Epithelial cell of proximal tubule (primary cell): ENCODE measurements around the gene MGAT5. TPM values are rescaled to one million over a fixed set of nuclear protein-coding genes. Genes with fewer than 3 reads are reported as not detected.

Source experiments
- DNase-seq: peaks from one replicate; pipeline ENCODE4 v3.0.0-alpha.2; 2011; ENCODE audit warnings: low read depth
- H3K4me3 ChIP-seq: 2 replicates; pipeline ENCODE4 v1.5.1; 2011; ENCODE audit warnings: low read depth, mild to moderate bottlenecking, low read length
- total RNA-seq: library from RNA; depleted of rRNA; stranded (reverse); fragments of >200 nt; gene quantifications from 2 replicates; pipeline ENCODE4 v1.2.3, GENCODE V29; 2015
- TF ChIP-seq, protein P1 (sequence below): conservative IDR thresholded peaks from 2 replicates; pipeline ENCODE4 v1.5.1; 2012; ENCODE audit warnings: low read depth, mild to moderate bottlenecking, low read length

The MGAT5 gene
- total RNA-seq, 1 donor from 2014 or later: 34.0 TPM

DNA sequence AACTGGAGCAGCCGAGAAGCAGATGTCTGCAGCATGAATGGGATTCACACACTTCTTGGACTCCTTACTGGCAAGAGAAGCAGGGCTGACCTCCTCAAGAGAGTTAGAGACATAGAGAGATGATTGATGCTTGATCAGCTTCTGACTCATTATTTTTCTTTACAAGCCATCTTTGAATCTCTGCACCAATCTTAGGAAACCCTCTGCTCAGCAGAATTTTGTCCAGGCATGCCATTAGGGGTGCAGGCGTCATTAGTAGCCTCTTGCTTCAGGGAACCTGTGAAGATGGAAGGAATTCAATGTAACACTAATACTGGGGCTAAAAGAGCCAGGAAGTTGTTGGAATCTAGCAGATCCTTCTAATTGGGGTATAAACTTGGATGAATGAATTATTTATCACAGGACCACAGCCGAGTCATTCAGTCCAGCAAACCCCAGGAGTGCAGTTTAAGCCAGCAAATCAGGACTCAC, 151.8 kb downstream of the MGAT5 start:
- TF ChIP-seq, protein P1, sequence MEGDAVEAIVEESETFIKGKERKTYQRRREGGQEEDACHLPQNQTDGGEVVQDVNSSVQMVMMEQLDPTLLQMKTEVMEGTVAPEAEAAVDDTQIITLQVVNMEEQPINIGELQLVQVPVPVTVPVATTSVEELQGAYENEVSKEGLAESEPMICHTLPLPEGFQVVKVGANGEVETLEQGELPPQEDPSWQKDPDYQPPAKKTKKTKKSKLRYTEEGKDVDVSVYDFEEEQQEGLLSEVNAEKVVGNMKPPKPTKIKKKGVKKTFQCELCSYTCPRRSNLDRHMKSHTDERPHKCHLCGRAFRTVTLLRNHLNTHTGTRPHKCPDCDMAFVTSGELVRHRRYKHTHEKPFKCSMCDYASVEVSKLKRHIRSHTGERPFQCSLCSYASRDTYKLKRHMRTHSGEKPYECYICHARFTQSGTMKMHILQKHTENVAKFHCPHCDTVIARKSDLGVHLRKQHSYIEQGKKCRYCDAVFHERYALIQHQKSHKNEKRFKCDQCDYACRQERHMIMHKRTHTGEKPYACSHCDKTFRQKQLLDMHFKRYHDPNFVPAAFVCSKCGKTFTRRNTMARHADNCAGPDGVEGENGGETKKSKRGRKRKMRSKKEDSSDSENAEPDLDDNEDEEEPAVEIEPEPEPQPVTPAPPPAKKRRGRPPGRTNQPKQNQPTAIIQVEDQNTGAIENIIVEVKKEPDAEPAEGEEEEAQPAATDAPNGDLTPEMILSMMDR: no peak
- DNase-seq: no peak
- no peak overlapping the region for H3K4me3 ChIP-seq

DNA sequence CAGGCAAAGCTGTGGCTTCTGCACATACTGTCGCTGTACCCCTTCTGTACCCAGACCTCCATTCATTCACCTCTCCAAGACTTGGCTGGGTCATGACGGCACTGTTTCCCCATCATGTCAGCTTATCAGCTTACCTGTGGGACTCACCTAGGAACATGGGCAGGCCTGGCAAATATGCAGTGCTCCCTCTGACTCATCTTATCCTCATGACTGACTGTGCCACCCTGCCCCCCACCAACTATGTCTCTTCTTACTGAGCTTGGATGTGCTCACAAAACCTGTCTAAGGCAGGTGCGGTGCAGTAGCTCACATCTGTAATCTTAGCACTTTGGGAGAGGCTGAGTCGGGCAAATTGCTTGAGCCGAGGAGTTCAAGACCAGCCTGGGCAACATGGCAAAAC, 152.4 kb downstream of the MGAT5 start:
- no peak for DNase-seq
- H3K4me3 ChIP-seq: no peak overlapping the region
- TF ChIP-seq, protein P1: no peak

DNA sequence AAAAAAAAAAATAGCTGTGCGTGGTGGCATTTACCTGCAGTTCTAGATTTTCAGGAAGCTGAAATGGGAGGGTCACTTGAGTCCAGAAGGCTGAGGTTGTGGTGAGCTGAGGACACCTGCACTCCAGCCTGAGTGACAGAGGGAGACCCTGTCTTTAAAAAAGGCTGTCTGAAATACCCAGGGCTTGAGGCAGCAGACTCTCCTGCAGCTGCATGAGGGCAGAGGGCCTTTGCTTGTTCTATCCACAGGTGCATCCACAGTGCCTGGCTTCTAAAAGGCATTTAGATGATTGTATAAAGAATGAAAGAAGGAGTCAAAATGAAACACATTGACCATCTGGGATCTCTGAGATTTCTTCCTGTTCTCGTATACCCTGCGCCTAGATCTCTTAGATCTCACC, 152.9 kb downstream of the MGAT5 start:
- H3K4me3 ChIP-seq: no peak overlapping the region
- TF ChIP-seq, protein P1: no peak
- no peak for DNase-seq

DNA sequence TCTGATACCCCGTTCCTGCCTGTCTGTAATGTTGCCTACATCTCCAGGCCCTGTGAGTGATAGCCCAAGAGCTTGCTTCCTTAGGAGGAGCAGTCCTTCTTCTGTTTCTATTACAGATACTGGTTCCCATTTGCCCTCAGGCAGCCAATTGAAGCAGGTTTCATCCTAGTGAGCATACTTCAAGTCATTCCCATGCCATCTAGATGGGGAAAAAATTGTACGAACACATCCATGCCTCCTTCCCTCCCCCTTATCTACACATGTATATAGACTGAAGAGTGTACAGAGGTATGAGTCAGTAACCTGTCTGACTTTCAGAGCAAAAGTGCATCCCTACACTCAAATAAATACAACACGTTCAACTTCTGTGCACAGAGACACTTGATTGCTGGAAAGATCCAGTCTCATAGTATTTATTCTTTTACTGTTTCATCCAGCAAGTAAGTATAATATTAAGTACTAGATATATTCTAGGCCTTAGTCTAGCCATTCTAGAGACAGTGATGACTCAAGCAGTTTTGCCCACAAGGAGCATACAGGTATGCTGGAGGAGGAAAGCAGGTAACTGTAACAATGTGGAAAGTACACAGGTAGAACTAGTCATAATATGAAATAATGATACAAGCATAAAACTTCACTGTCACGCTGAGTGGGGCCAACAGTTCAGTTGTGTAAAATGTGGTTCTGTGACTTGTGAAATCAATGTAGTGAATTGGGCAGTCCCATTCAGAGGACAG, 153.4 kb downstream of the MGAT5 start:
- TF ChIP-seq, protein P1: no peak
- no peak for DNase-seq

DNA sequence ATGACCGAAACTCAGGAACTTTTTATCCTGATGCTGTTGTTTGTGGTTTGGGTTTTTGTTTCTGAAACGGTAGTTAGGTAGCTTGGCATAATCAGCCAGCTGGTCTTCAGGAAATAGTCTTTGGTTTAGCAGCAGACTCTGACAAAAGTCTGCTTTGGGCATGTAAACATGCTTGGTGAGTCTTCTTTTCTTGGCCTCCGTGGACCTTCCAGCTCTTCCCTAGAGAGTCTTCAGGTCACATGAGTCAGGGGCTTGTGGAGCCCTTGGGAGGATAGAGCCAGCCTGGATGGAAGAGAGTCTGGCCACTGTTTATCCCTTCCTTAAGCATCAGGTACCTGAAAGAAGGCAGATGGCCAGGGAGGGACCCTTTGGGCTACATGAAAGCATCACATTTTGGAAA, 154.5 kb downstream of the MGAT5 start:
- no peak for DNase-seq

More for the DNA sequence above, 153.4 kb downstream of the MGAT5 start:
- H3K4me3 ChIP-seq: no peak overlapping the region

DNA sequence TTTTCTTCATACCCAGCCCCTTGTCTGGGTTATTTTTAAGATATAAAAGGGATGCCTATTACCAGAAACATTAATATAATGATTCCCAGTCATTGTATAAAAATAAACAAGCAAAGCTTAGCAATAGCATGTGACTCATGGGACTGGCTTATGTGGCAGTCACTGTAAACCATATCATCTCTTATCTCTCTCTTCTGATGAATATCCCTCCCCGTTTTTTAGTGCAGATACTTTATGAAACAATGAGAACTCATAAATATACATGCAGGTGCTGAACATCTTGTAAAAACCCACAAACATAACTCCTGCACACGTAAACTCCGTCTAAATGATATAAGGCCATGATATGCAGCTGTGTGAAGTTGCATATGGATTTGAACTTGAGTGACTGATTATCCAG, 154.9 kb downstream of the MGAT5 start:
- TF ChIP-seq, protein P1: no peak
- no peak for DNase-seq
- no peak overlapping the region for H3K4me3 ChIP-seq

More for the DNA sequence above, 154.5 kb downstream of the MGAT5 start:
- no peak overlapping the region for H3K4me3 ChIP-seq
- TF ChIP-seq, protein P1: no peak

DNA sequence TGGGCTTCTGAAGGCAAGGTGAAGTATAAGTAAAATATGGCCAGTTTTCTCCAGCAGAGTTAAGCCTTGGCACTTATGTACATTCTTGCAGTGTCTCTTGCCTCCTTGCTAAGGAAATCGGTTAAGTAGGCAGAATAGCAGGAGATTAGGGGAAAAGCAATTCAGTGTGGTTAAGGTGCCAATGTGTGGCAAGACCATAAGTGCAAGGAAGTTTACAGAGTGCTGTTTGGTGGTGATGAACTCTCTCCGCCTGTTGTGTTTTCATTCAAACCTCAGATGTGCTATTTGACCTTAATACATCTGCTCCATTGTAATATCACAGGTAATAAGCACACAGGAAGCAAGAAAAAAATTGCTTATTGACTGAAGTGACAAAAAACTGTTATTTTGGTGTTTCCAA, 156.1 kb downstream of the MGAT5 start:
- no peak overlapping the region for H3K4me3 ChIP-seq
- no peak for DNase-seq
- TF ChIP-seq, protein P1: no peak
